MM.1S (cell line): ENCODE measurements around the gene CYTH1.
"Not testable (repeated sequence)": the region's sequence is repeated elsewhere in the genome, so short reads cannot be mapped to it uniquely, and the experiment has no call there.

ENCODE experiments used
- DNase-seq: peaks from one replicate; pipeline ENCODE4 v3.0.0-alpha.2; 2015
- H2AFZ ChIP-seq: fragments of 300-600 bp; sonication (generic); 2 replicates; pipeline ENCODE4 v1.6.0; 2016; ENCODE audit warnings: antibody characterized with exemption, low read length
- H3F3A ChIP-seq: fragments of 300-600 bp; sonication (generic); 2 replicates; pipeline ENCODE4 v1.6.1; 2016; ENCODE audit warnings: mild to moderate bottlenecking, antibody characterized with exemption, low read length, moderate library complexity, mixed read lengths; ENCODE audit not compliant: insufficient read depth
- H3K27ac ChIP-seq: fragments of 300-600 bp; sonication (generic); 2 replicates; pipeline ENCODE4 v1.5.1; 2016; ENCODE audit warnings: mild to moderate bottlenecking, low read length
- H3K27me3 ChIP-seq: fragments of 300-600 bp; sonication (generic); replicated peaks from 2 replicates; pipeline ENCODE4 v1.6.0; 2016; ENCODE audit warnings: low read length; ENCODE audit not compliant: insufficient read depth
- H3K36me3 ChIP-seq: fragments of 300-600 bp; sonication (generic); replicated peaks from 2 replicates; pipeline ENCODE4 v1.6.1; 2016; ENCODE audit warnings: mild to moderate bottlenecking, low read length, mixed read lengths; ENCODE audit not compliant: insufficient read depth
- H3K4me1 ChIP-seq: fragments of 300-600 bp; sonication (generic); 2 replicates; pipeline ENCODE4 v1.6.1; 2016; ENCODE audit warnings: low read length, mixed read lengths
- H3K4me2 ChIP-seq: fragments of 300-600 bp; sonication (generic); 2 replicates; pipeline ENCODE4 v1.6.0; 2016; ENCODE audit warnings: low read depth, low read length
- H3K4me3 ChIP-seq: fragments of 300-600 bp; sonication (generic); 2 replicates; pipeline ENCODE4 v1.5.1; 2016; ENCODE audit warnings: low read length, mixed read lengths
- H3K79me2 ChIP-seq: fragments of 300-600 bp; sonication (generic); 2 replicates; pipeline ENCODE4 v1.6.1; 2016; ENCODE audit warnings: mixed run types, low read length, mixed read lengths
- H3K9ac ChIP-seq: fragments of 300-600 bp; sonication (generic); 2 replicates; pipeline ENCODE4 v1.6.1; 2016; ENCODE audit warnings: low read length, mixed read lengths
- H3K9me2 ChIP-seq: fragments of 300-600 bp; sonication (generic); replicated peaks from 2 replicates; pipeline ENCODE4 v1.6.1; 2016; ENCODE audit warnings: mild to moderate bottlenecking, low read length, mixed read lengths; ENCODE audit not compliant: insufficient read depth
- H3K9me3 ChIP-seq: fragments of 300-600 bp; sonication (generic); replicated peaks from 2 replicates; pipeline ENCODE4 v1.6.1; 2016; ENCODE audit warnings: mild to moderate bottlenecking, low read length, mixed read lengths; ENCODE audit not compliant: insufficient read depth
- H4K20me1 ChIP-seq: fragments of 300-600 bp; sonication (generic); 2 replicates; pipeline ENCODE4 v1.6.1; 2016; ENCODE audit warnings: mild to moderate bottlenecking, low read length, moderate library complexity, mixed read lengths; ENCODE audit not compliant: insufficient read depth
- CTCF ChIP-seq: fragments of 300-600 bp; sonication (generic); IDR thresholded peaks from 2 replicates; pipeline ENCODE4 v1.5.1; 2016; ENCODE audit warnings: antibody characterized with exemption, low read length, mixed read lengths
- EZH2 ChIP-seq: fragments of 300-600 bp; sonication (generic); optimal IDR thresholded peaks from 2 replicates; pipeline ENCODE3; 2017; ENCODE audit warnings: low read depth, mild to moderate bottlenecking, antibody characterized with exemption, low read length, mixed read lengths
- EZH2phosphoT487 ChIP-seq: fragments of 300-600 bp; sonication (generic); IDR thresholded peaks from 2 replicates; pipeline ENCODE4 v1.6.1; 2018; ENCODE audit warnings: antibody characterized with exemption, low read length

CYTH1 gene

GRCh38 chr17:78780335-78780734 lies 1.7 kb downstream of the CYTH1 start:
- TF ChIP-seq EZH2 = no peak
- TF ChIP-seq EZH2phosphoT487 = no peak
- no peak for TF ChIP-seq CTCF
- H3K9me2 ChIP-seq = no peaks in the 10 kb centered on the region
- peaks cover 37% of the 10 kb centered on the region for H3K4me1 ChIP-seq
- H3K9ac ChIP-seq = peak overlapping the region; percentile 95
- peak overlapping the region; percentile 59 for H3K4me3 ChIP-seq
- H3K79me2 ChIP-seq = peaks cover 64% of the 10 kb centered on the region
- no peaks in the 10 kb centered on the region for H4K20me1 ChIP-seq
- no peaks in the 10 kb centered on the region for H3K36me3 ChIP-seq
- peak overlapping the region; percentile 95 for H3K27ac ChIP-seq
- peak overlapping the region; percentile 91 for H3K4me2 ChIP-seq
- H3F3A ChIP-seq = peaks cover 66% of the 10 kb centered on the region
- H2AFZ ChIP-seq = no peak overlapping the region
- peak; percentile 30 for DNase-seq
- no peaks in the 10 kb centered on the region for H3K9me3 ChIP-seq
- no peaks in the 10 kb centered on the region for H3K27me3 ChIP-seq

GRCh38 chr17:78779850-78780249 lies 2.2 kb downstream of the CYTH1 start:
- H3K9me3 ChIP-seq = no peaks in the 10 kb centered on the region
- H4K20me1 ChIP-seq = no peaks in the 10 kb centered on the region
- no peaks in the 10 kb centered on the region for H3K9me2 ChIP-seq
- no peak overlapping the region for H2AFZ ChIP-seq
- H3K27me3 ChIP-seq = no peaks in the 10 kb centered on the region
- peak overlapping the region; percentile 95 for H3K27ac ChIP-seq
- DNase-seq = peak; percentile 84
- H3K79me2 ChIP-seq = peaks cover 69% of the 10 kb centered on the region
- no peaks in the 10 kb centered on the region for H3K36me3 ChIP-seq
- TF ChIP-seq EZH2 (no peak), CTCF (peak; percentile 13; the same call in 1 of the 2 replicates)
- H3F3A ChIP-seq = peaks cover 71% of the 10 kb centered on the region
- peak overlapping the region; percentile 59 for H3K4me3 ChIP-seq
- H3K4me2 ChIP-seq = peak overlapping the region; percentile 91
- H3K9ac ChIP-seq = peak overlapping the region; percentile 95
- peaks cover 37% of the 10 kb centered on the region for H3K4me1 ChIP-seq

DNA sequence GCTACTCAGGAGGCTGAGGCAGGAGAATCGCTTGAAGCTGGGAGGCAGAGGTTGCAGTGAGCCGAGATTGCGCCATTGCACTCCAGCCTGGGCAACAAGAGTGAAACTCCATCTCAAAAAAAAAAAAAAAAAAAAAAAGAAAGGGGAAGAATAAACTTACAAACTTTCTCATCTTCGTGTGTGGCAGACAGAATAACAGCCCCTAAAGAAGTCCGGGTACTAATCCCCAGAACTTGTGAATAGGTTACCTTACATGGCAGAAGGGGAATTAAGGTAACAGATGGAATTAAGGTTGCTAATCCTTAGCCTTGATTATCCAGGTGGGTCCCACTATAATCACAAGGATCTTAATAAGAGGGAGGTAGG lies 2.8 kb downstream of the CYTH1 start:
- H3K4me2 ChIP-seq = peak overlapping the region; percentile 91
- DNase-seq, H3K27me3 ChIP-seq, H4K20me1 ChIP-seq, H3K36me3 ChIP-seq, H2AFZ ChIP-seq, H3K9me3 ChIP-seq, H3K9me2 ChIP-seq: not testable (repeated sequence)
- peak overlapping the region; percentile 95 for H3K9ac ChIP-seq
- peaks cover 75% of the 10 kb centered on the region for H3K79me2 ChIP-seq
- peak overlapping the region; percentile 95 for H3K27ac ChIP-seq
- peaks cover 76% of the 10 kb centered on the region for H3F3A ChIP-seq
- H3K4me1 ChIP-seq = peaks cover 42% of the 10 kb centered on the region
- H3K4me3 ChIP-seq = peak overlapping the region; percentile 59; the same call in 1 of the 2 replicates

- Histone ChIP-seq H3K9ac (no peak overlapping the region), H3K27ac (peak overlapping the region; percentile 23; the same call in 1 of the 2 replicates), H3K36me3 (no peaks in the 10 kb centered on the region), H3K79me2 (peaks cover 89% of the 10 kb centered on the region), H3F3A (peaks cover 67% of the 10 kb centered on the region), H3K4me3 (no peak overlapping the region), H3K4me2 (no peak overlapping the region), H3K9me2 (no peaks in the 10 kb centered on the region), H2AFZ (no peak overlapping the region), H4K20me1 (no peaks in the 10 kb centered on the region), H3K27me3 (no peaks in the 10 kb centered on the region), H3K9me3 (no peaks in the 10 kb centered on the region), H3K4me1 (peaks cover 39% of the 10 kb centered on the region)
- DNase-seq = no peak
- TF ChIP-seq EZH2phosphoT487 = no peak
- no peak for TF ChIP-seq CTCF
- TF ChIP-seq EZH2 = no peak
Observed at GRCh38 chr17:78777881-78778280, 4.2 kb downstream of the CYTH1 start.
